K562 (cell line): ENCODE results near the gene ZDHHC24. TPM values are rescaled to one million over a fixed set of nuclear protein-coding genes. Genes with fewer than 3 reads are reported as not detected.

ENCODE experiments used
- ATAC-seq: fragments of 200-7000 bp; cut with Tn5 transposase; 3 replicates; pipeline ENCODE4 v1.9.1; 2020; ENCODE audit warnings: moderate library complexity
- BruUV-seq: library from RNA; stranded (reverse); fragments of 400-500 nt; replicated peaks from 2 replicates; lab custom pipeline; 2021; lab: Mats Ljungman, UMichigan
- CTCF ChIA-PET: fragments of 300-600 bp; formaldehyde crosslinking; extraction: SDS; loops from one replicate; lab custom pipeline; 2021; ENCODE audit warnings: low intra/inter-chr PET ratio; lab: Yijun Ruan, JAX
- POLR2A ChIA-PET: fragments of 300-600, 350-650 bp; sonication (Branson Sonifier 250); formaldehyde crosslinking; extraction: SDS; loops from one replicate; lab custom pipeline; 2021; ENCODE audit warnings: antibody characterized with exemption, inconsistent platforms; lab: Yijun Ruan, JAX
- DNase-seq, 4 experiments: peaks; one replicate each; pipeline versions ENCODE4 v3.0.0 to v3.0.0-alpha.2; 2011 to 2018; ENCODE audit warnings: low spot score in 3 of 4, mixed read lengths in 3 of 4; ENCODE audit errors: extremely low read depth in 1 of 4
- FAIRE-seq: peaks from 2 replicates; lab custom pipeline; 2011; peaks lifted over from hg19 to GRCh38; lab: Jason Lieb, UNC
- H2AFZ ChIP-seq: 2 replicates; pipeline ENCODE4 v1.6.0; 2011; ENCODE audit warnings: low read depth, low read length, control low read depth, inconsistent platforms
- H3K27ac ChIP-seq: fragments of 200-600 bp; 3 replicates; pipeline ENCODE4 v1.8.0; 2011; ENCODE audit warnings: low read depth, mild to moderate bottlenecking, control low read depth, inconsistent platforms, low read length, moderate library complexity, mixed read lengths; ENCODE audit errors: extremely low read depth
- H3K27me3 ChIP-seq, 2 experiments: fragments of 300-600 bp in 1 of 2; 2 replicates in 1 of 2; 3 replicates in 1 of 2; pipeline versions ENCODE4 v1.6.0 to v1.8.0; 2011; ENCODE audit warnings: inconsistent platforms in 2 of 2, low read length in 2 of 2, mild to moderate bottlenecking in 1 of 2, mixed read lengths in 1 of 2, moderate library complexity in 1 of 2; ENCODE audit not compliant: control insufficient read depth in 2 of 2, insufficient read depth in 2 of 2
- H3K36me3 ChIP-seq: fragments of 300-600 bp; 3 replicates; pipeline ENCODE4 v1.8.0; 2011; ENCODE audit warnings: mild to moderate bottlenecking, low read length, inconsistent platforms; ENCODE audit not compliant: control insufficient read depth, insufficient read depth
- H3K4me1 ChIP-seq, 2 experiments: fragments of 200-600 bp in 1 of 2; replicated peaks in 1 of 2; 2 replicates in 1 of 2; 3 replicates in 1 of 2; pipeline versions ENCODE4 v1.5.1 to v1.8.0; 2011; ENCODE audit warnings: inconsistent platforms in 2 of 2, low read length in 2 of 2, mild to moderate bottlenecking in 1 of 2, mixed read lengths in 1 of 2, moderate library complexity in 1 of 2; ENCODE audit not compliant: control insufficient read depth in 2 of 2, insufficient read depth in 2 of 2
- H3K4me2 ChIP-seq: 2 replicates; pipeline ENCODE4 v1.6.1; 2011; ENCODE audit warnings: low read length, control low read depth, inconsistent platforms, mixed read lengths; ENCODE audit not compliant: insufficient read depth
- H3K4me3 ChIP-seq: fragments of 200-600 bp; sonication (generic), shearing (Covaris generic); 2 replicates; pipeline ENCODE4 v1.5.1; 2016; ENCODE audit warnings: control low read depth, inconsistent platforms
- H3K79me2 ChIP-seq: fragments of 200-600 bp; 3 replicates; pipeline ENCODE4 v1.8.0; 2011; ENCODE audit warnings: low read length, inconsistent platforms; ENCODE audit not compliant: control insufficient read depth, insufficient read depth
- H3K9ac ChIP-seq, 2 experiments: 2 replicates each; pipeline versions ENCODE4 v1.6.0 to v1.6.1; 2011; ENCODE audit warnings: low read depth in 2 of 2, low read length in 2 of 2, control low read depth in 1 of 2, inconsistent platforms in 1 of 2, mild to moderate bottlenecking in 1 of 2, mixed read lengths in 1 of 2; ENCODE audit not compliant: insufficient read depth in 1 of 2
- H3K9me1 ChIP-seq: one replicate; pipeline ENCODE4 v1.6.0; 2011; ENCODE audit warnings: inconsistent platforms, mild to moderate bottlenecking, low read length, moderate library complexity; ENCODE audit not compliant: control insufficient read depth, insufficient read depth
- H3K9me3 ChIP-seq: replicated peaks from 2 replicates; pipeline ENCODE4 v1.5.1; 2011; ENCODE audit warnings: low read depth, low read length, inconsistent platforms; ENCODE audit not compliant: control insufficient read depth, insufficient read depth
- H4K20me1 ChIP-seq: replicated peaks from 2 replicates; pipeline ENCODE4 v1.6.1; 2011; ENCODE audit warnings: low read length, inconsistent platforms, mixed read lengths; ENCODE audit not compliant: control insufficient read depth, insufficient read depth
- FOXJ3 ChIP-seq: sonication (generic); formaldehyde crosslinking; IDR thresholded peaks from 2 replicates; pipeline ENCODE4 v1.4.0; 2020; ENCODE audit warnings: mild to moderate bottlenecking, missing genetic modification reagents
- ILF3 ChIP-seq: fragments of 450-650 bp; IDR thresholded peaks from 2 replicates; pipeline ENCODE4 v1.6.1; 2018; ENCODE audit warnings: antibody characterized with exemption, mild to moderate bottlenecking, moderate library complexity, borderline replicate concordance
- MYNN ChIP-seq, 2 experiments: sonication (generic); formaldehyde crosslinking in 1 of 2; IDR thresholded peaks; 2 replicates each; pipeline versions ENCODE4 v1.5.0 to v1.6.1; 2016 to 2020; ENCODE audit warnings: antibody characterized with exemption in 1 of 2, missing genetic modification reagents in 1 of 2
- SMAD2 ChIP-seq: fragments of 150-350 bp; IDR thresholded peaks from 2 replicates; pipeline ENCODE4 v1.6.1; 2014; ENCODE audit warnings: low read depth, mild to moderate bottlenecking, low read length
- TBL1XR1 ChIP-seq, 2 experiments: IDR thresholded peaks; 2 replicates each; pipeline ENCODE4 v1.6.1; 2012; ENCODE audit warnings: improper control_type of control experiment in 2 of 2, low read length in 2 of 2, mild to moderate bottlenecking in 1 of 2
- ZNF436 ChIP-seq: fragments of 250-450, 450-650 bp; sonication (Bioruptor Pico); formaldehyde crosslinking; IDR thresholded peaks from 2 replicates; pipeline ENCODE4 v1.7.0; 2020; ENCODE audit warnings: mild to moderate bottlenecking
- WGBS: fragments of 100-300 bp; shearing (Covaris generic); methylation state at CpG from one replicate; pipeline ENCODE4 v1.1.6; 2016; ENCODE audit warnings: low coverage, mixed read lengths; ENCODE audit not compliant: insufficient coverage; ENCODE audit errors: missing lambda C conversion rate; 5-methylcytosine and 5-hydroxymethylcytosine counted together
- in situ Hi-C: fragments of 300-500 bp; cut with MboI; formaldehyde crosslinking; loops from 4 replicates; pipeline ENCODE4 v1.15.0; 2018; ENCODE audit warnings: inconsistent platforms, mixed read lengths
- intact Hi-C: fragments of 100-400 bp; cut with micrococcal nuclease; formaldehyde crosslinking; loops from 2 replicates; pipeline ENCODE4 v1.14.2; 2022
- polyA plus RNA-seq, 8 experiments: library from polyadenylated mRNA; depleted of rRNA in 4 of 8; stranded (reverse) in 5 of 8; unstranded in 3 of 8; fragments of >200 nt; fragmentation: Nextera tagmentation in 2 of 8; fragmentation: Illumina TruSeq in 1 of 8; extraction: Ambion mirVana in 2 of 8; extraction: Trizol in 1 of 8; gene quantifications; 2 replicates each; pipeline versions ENCODE4 v1.2.1 to v1.2.3, GENCODE V29; 2011 to 2014; ENCODE audit warnings: inconsistent platforms in 1 of 8, missing spikeins in 1 of 8
- total RNA-seq, 7 experiments: library from RNA; depleted of rRNA in 6 of 7; stranded (reverse); fragments of >200 nt in 6 of 7; fragmentation: Illumina TruSeq in 2 of 7; extraction: Trizol in 2 of 7; gene quantifications; 2 replicates each; pipeline versions ENCODE4 v1.2.1 to v1.2.3, GENCODE V29; 2011 to 2021; ENCODE audit warnings: low replicate concordance in 1 of 7
- TF ChIP-seq, protein P1 (sequence below): IDR thresholded peaks from 2 replicates; pipeline ENCODE4 v1.6.1; 2011; ENCODE audit warnings: borderline replicate concordance, low read depth, mild to moderate bottlenecking, moderate library complexity, low read length; ENCODE audit not compliant: insufficient read depth, poor library complexity, severe bottlenecking
- TF ChIP-seq, protein P2 (sequence below), 3 experiments: IDR thresholded peaks in 2 of 3; conservative IDR thresholded peaks in 1 of 3; 2 replicates each; pipeline ENCODE4 v1.5.1; 2011 to 2012; ENCODE audit warnings: low read length in 3 of 3, mild to moderate bottlenecking in 3 of 3, control low read depth in 2 of 3, improper control_type of control experiment in 1 of 3, inconsistent platforms in 1 of 3, low read depth in 1 of 3, mixed read lengths in 1 of 3, moderate library complexity in 1 of 3; ENCODE audit not compliant: insufficient read depth in 2 of 3

ZDHHC24 gene
- total and polyA plus RNA-seq, 9 of the 15 experiments (the other 6 are each of a cell fraction or from before 2014, with no cell fraction given) = 0.45 to 11.2 (median 2.7) TPM

DNA sequence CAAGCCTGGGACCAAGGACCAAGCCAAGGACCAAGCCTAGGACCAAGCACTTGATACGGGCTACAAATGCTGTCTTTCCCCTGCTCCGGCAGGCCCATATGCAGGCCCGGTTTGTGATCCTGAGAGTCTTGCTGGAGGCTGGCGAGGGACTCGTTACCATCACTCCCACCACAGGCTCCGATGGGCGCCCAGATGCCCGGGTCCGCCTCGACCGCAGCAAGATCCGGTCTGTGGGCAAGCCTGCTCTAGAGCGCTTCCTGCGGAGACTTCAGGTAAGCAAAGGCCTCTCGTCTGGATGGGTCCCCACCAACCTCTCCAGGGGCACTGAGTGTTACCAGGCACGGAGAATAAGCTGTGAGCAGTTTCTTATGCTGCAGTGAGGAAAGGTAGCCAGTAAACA, 48.6 kb downstream of the ZDHHC24 start (continued):
- TF ChIP-seq SMAD2 (no peak), FOXJ3 (CRISPR knock-in tag) (no peak), ZNF436 (CRISPR knock-in tag) (no peak), ILF3 (no peak)

DNA sequence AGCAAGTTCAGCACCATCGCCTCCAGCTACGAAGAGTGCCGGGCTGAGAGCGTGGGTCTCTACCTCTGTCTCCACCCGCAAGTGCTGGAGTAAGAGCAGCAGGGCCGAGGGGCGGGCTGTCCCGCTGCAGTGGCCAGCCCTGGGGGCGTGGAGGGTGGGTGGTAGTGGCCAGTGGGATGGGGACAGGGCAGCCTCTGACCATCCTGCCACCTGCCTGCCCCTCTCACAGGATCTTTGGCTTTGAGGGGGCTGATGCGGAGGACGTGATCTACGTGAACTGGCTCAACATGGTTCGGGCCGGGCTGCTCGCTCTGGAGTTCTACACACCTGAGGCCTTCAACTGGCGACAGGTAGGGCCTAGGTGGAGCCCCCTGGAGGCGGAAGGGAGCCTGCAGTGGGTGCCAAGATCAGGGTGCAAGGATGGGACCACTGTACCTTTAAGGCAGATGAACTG, 50.4 kb downstream of the ZDHHC24 start:
- no TSS peak for BruUV-seq
- ATAC-seq (peak; percentile 76), DNase-seq (no peak), FAIRE-seq (no peak)
- Histone ChIP-seq H3K27me3 (no peaks in the 10 kb centered on the region), H3K9me1 (no peaks in the 10 kb centered on the region), H3K79me2 (no peaks in the 10 kb centered on the region), H3K36me3 (peaks cover 48% of the 10 kb centered on the region; the same call in 2 of the 3 replicates), H3K27ac (no peak overlapping the region), H3K9me3 (no peaks in the 10 kb centered on the region), H3K4me2 (no peak overlapping the region), H3K4me1 (peaks cover 0 to 30% of the 10 kb centered on the region in 2 experiments; a peak in 3 of 5 replicates), H3K9ac (0 out of 4 replicates have a peak overlapping the region, but pooled peaks of 1 of the 2 experiments have one; percentile 20), H2AFZ (no peak overlapping the region), H4K20me1 (0 out of 2 replicates have a peak, but pooled peaks cover 2% of the 10 kb centered on the region), H3K4me3 (no peak overlapping the region)
- POLR2A ChIA-PET = interaction anchor here (0.7 kb wide), 1 partner anchor 106 kb away, joined by 3 read pairs; no protein-coding TSS in a partner anchor
- intact Hi-C loops (no loop called here), in situ Hi-C loops (no loop called here)
- WGBS = 92% methylated on average over 15 of the region's 17 CpGs
- CTCF ChIA-PET = no interaction called here
- TF ChIP-seq, protein P1, sequence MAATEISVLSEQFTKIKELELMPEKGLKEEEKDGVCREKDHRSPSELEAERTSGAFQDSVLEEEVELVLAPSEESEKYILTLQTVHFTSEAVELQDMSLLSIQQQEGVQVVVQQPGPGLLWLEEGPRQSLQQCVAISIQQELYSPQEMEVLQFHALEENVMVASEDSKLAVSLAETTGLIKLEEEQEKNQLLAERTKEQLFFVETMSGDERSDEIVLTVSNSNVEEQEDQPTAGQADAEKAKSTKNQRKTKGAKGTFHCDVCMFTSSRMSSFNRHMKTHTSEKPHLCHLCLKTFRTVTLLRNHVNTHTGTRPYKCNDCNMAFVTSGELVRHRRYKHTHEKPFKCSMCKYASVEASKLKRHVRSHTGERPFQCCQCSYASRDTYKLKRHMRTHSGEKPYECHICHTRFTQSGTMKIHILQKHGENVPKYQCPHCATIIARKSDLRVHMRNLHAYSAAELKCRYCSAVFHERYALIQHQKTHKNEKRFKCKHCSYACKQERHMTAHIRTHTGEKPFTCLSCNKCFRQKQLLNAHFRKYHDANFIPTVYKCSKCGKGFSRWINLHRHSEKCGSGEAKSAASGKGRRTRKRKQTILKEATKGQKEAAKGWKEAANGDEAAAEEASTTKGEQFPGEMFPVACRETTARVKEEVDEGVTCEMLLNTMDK = peak; percentile 60
- no peak for TF ChIP-seq TBL1XR1 (IDR thresholded peaks at IDR 0.05; ENCODE audit: low read length in 2 of 2)
- no peak for TF ChIP-seq MYNN (IDR thresholded peaks at IDR 0.05)
- no peak for TF ChIP-seq MYNN (CRISPR knock-in tag; IDR thresholded peaks at IDR 0.05)
- TF ChIP-seq, protein P2, sequence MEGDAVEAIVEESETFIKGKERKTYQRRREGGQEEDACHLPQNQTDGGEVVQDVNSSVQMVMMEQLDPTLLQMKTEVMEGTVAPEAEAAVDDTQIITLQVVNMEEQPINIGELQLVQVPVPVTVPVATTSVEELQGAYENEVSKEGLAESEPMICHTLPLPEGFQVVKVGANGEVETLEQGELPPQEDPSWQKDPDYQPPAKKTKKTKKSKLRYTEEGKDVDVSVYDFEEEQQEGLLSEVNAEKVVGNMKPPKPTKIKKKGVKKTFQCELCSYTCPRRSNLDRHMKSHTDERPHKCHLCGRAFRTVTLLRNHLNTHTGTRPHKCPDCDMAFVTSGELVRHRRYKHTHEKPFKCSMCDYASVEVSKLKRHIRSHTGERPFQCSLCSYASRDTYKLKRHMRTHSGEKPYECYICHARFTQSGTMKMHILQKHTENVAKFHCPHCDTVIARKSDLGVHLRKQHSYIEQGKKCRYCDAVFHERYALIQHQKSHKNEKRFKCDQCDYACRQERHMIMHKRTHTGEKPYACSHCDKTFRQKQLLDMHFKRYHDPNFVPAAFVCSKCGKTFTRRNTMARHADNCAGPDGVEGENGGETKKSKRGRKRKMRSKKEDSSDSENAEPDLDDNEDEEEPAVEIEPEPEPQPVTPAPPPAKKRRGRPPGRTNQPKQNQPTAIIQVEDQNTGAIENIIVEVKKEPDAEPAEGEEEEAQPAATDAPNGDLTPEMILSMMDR (IDR thresholded peaks at IDR 0.05 in 2 of 3, conservative IDR thresholded peaks at IDR 0.05 in 1 of 3; ENCODE audit: insufficient read depth in 2 of 3, low read depth in 1 of 3, low read length in 3 of 3) = peak; percentile 47 to 59 (median 47); a peak in 5 of 6 replicates
